Sigmoid colon (tissue), 4 donors: Measurements from ENCODE around the gene VPS13C.

Source experiments
- EP300 ChIP-seq, 4 donors: sonication (generic); formaldehyde crosslinking; IDR thresholded peaks; one replicate each; pipeline ENCODE4 v1.6.1; 2017; ENCODE audit warnings: antibody characterized with exemption in 4 of 4
- POLR2A ChIP-seq, 2 donors: fragments of 450-650 bp; IDR thresholded peaks; one replicate each; pipeline ENCODE4 v1.6.1; 2016; ENCODE audit warnings: antibody characterized with exemption in 2 of 2, mild to moderate bottlenecking in 2 of 2, moderate library complexity in 2 of 2
- POLR2AphosphoS5 ChIP-seq, 4 donors: sonication (generic); formaldehyde crosslinking; IDR thresholded peaks; one replicate each; pipeline ENCODE4 v1.6.1; 2017; ENCODE audit warnings: antibody characterized with exemption in 4 of 4
- TF ChIP-seq, protein P1 (sequence below), 4 experiments: fragments of 450-650 bp in 3 of 4; fragments of 200-600 bp in 1 of 4; IDR thresholded peaks; one replicate each; pipeline ENCODE4 v1.5.1; 2016 to 2019; ENCODE audit warnings: antibody characterized with exemption in 4 of 4, mild to moderate bottlenecking in 3 of 4, moderate library complexity in 2 of 4

DNA sequence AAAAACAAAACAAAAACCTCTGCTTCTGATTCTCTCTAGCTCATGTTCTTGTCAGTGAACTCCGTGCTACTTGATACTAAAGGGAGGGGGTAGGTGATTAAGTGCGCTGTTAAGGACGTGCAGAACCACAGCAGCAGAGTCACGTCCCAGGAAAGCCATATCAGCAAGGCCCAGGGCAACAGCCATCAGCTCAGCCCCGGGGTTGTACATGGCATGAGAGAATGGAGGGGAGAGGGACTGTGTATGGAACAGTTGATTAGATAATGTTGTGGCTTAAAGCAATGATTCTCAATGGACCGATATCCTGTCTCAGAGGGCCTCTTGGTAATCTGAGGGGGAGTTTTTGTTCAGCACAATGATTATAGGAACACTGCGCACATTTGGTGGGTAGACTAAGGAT lies 34.1 kb upstream of the VPS13C start:
- TF ChIP-seq, protein P1, sequence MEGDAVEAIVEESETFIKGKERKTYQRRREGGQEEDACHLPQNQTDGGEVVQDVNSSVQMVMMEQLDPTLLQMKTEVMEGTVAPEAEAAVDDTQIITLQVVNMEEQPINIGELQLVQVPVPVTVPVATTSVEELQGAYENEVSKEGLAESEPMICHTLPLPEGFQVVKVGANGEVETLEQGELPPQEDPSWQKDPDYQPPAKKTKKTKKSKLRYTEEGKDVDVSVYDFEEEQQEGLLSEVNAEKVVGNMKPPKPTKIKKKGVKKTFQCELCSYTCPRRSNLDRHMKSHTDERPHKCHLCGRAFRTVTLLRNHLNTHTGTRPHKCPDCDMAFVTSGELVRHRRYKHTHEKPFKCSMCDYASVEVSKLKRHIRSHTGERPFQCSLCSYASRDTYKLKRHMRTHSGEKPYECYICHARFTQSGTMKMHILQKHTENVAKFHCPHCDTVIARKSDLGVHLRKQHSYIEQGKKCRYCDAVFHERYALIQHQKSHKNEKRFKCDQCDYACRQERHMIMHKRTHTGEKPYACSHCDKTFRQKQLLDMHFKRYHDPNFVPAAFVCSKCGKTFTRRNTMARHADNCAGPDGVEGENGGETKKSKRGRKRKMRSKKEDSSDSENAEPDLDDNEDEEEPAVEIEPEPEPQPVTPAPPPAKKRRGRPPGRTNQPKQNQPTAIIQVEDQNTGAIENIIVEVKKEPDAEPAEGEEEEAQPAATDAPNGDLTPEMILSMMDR (IDR thresholded peaks at IDR 0.05), result no peak
- no peak for TF ChIP-seq EP300 (IDR thresholded peaks at IDR 0.05)
- TF ChIP-seq POLR2A (IDR thresholded peaks at IDR 0.05), result no peak
- TF ChIP-seq POLR2AphosphoS5 (IDR thresholded peaks at IDR 0.05), result no peak
